GM12874 (cell line): ENCODE results near the gene NOP16.

Source experiments
- CTCF ChIP-seq: IDR thresholded peaks from 2 replicates; pipeline ENCODE4 v1.5.1; 2011; ENCODE audit warnings: low read depth, mild to moderate bottlenecking, control low read depth, low read length, moderate library complexity; ENCODE audit not compliant: insufficient read depth

NOP16 gene

GRCh38 chr5:176382721-176383120 lies 5.7 kb downstream of the NOP16 start:
- TF ChIP-seq CTCF: no peak

- no peak for TF ChIP-seq CTCF
These were observed 6.4 kb downstream of the NOP16 start for GRCh38 chr5:176381979-176382378.

GRCh38 chr5:176381423-176381822 lies 7.0 kb downstream of the NOP16 start:
- no peak for TF ChIP-seq CTCF

GRCh38 chr5:176379881-176380280 lies 8.5 kb downstream of the NOP16 start:
- no peak for TF ChIP-seq CTCF

- TF ChIP-seq CTCF: no peak
These were observed 15.1 kb downstream of the NOP16 start for GRCh38 chr5:176373100-176373818.

- no peak for TF ChIP-seq CTCF
These were observed 16.5 kb downstream of the NOP16 start for GRCh38 chr5:176371621-176372539.

- no peak for TF ChIP-seq CTCF
These were observed 18.3 kb downstream of the NOP16 start for GRCh38 chr5:176369934-176370711.
